ENCODE results near the gene DHRS9. TPM values are rescaled to one million over a fixed set of nuclear protein-coding genes. Genes with fewer than 3 reads are reported as not detected.
A peak's percentile ranks its signal among the peaks of the same experiment; 100 is the strongest.

Gene DHRS9
- total RNA-seq, 6 donors from 2014 or later = 2.1 to 24.2 (median 4.6) TPM

- Histone ChIP-seq H3K4me3 (no peak overlapping the region), H3K9me3 (no peaks in the 10 kb centered on the region), H3K27ac (no peak overlapping the region), H3K36me3 (no peaks in the 10 kb centered on the region), H3K4me1 (no peaks in the 10 kb centered on the region), H3K27me3 (no peaks in the 10 kb centered on the region)
- ATAC-seq (ENCODE audit: low FRiP score in 2 of 2) (peak; percentile 68 to 86), DNase-seq (peak in 1 of 2 donors; percentile 62)
- no peak for TF ChIP-seq POLR2AphosphoS5 (IDR thresholded peaks at IDR 0.05)
- TF ChIP-seq, protein P1, sequence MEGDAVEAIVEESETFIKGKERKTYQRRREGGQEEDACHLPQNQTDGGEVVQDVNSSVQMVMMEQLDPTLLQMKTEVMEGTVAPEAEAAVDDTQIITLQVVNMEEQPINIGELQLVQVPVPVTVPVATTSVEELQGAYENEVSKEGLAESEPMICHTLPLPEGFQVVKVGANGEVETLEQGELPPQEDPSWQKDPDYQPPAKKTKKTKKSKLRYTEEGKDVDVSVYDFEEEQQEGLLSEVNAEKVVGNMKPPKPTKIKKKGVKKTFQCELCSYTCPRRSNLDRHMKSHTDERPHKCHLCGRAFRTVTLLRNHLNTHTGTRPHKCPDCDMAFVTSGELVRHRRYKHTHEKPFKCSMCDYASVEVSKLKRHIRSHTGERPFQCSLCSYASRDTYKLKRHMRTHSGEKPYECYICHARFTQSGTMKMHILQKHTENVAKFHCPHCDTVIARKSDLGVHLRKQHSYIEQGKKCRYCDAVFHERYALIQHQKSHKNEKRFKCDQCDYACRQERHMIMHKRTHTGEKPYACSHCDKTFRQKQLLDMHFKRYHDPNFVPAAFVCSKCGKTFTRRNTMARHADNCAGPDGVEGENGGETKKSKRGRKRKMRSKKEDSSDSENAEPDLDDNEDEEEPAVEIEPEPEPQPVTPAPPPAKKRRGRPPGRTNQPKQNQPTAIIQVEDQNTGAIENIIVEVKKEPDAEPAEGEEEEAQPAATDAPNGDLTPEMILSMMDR (IDR thresholded peaks at IDR 0.05) = peak; percentile 43 to 77 (median 69)
- WGBS, 2 donors = 30 to 36% methylated on average over 10 of the region's 10 CpGs
These were observed 72.5 kb downstream of the DHRS9 start for GRCh38 chr2:169141713-169142352.

GRCh38 chr2:169143998-169144397 lies 74.6 kb downstream of the DHRS9 start:
- DNase-seq (no peak), ATAC-seq (ENCODE audit: low FRiP score in 2 of 2) (no peak)
- Histone ChIP-seq H3K36me3 (no peaks in the 10 kb centered on the region), H3K27me3 (no peaks in the 10 kb centered on the region), H3K27ac (no peak overlapping the region), H3K4me1 (no peaks in the 10 kb centered on the region), H3K4me3 (no peak overlapping the region), H3K9me3 (no peaks in the 10 kb centered on the region)
- 70 to 77% methylated on average over 2 to 3 of the region's 3 CpGs for WGBS, 2 donors
- TF ChIP-seq POLR2A (IDR thresholded peaks at IDR 0.05) = no peak
- no peak for TF ChIP-seq EP300 (IDR thresholded peaks at IDR 0.05)
- TF ChIP-seq, protein P1 (IDR thresholded peaks at IDR 0.05) = no peak
- no peak for TF ChIP-seq POLR2AphosphoS5 (IDR thresholded peaks at IDR 0.05)

Other genes starting within 250 kb of the DHRS9 start
- gene SPC25, start 179.1 kb upstream of the DHRS9 start, total RNA-seq = 1 to 10 TPM in 4 of 6 donors, under 1 TPM in 1, not detected in 1; 0.63 to 5.9 (median 1.3) TPM
- not detected for gene G6PC2, start 168.3 kb upstream of the DHRS9 start, total RNA-seq
- gene ABCB11, start 38.2 kb upstream of the DHRS9 start, total RNA-seq = 1 to 10 TPM in 1 of 6 donors, under 1 TPM in 1, not detected in 4; 0.03 to 3.6 TPM